ENCODE measurements around the gene VRK1. TPM values are rescaled to one million over a fixed set of nuclear protein-coding genes. Genes with fewer than 3 reads are reported as not detected.

VRK1 gene
- total and polyA plus RNA-seq, 2 of the 4 experiments (the other 2 are of a cell fraction) = 14.2 to 19.9 TPM

DNA sequence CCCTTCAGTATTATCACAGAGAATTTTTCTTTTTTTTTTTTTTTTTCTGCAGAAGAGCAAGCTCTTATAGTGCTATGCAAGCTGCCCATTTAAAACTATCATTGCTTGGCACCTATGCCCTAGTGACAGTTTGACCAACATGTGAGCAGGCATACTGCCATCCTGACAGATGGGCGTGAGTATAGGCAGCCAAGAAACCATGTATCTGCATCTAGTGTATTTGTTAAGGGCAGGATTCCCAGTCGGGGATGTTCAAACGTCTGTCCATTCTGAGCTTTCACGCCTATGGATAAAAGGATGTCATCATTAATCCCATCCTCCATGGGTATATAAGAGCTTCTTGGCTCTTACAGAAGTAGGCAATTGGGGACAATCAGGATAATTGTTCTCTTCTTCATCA, 8.8 kb downstream of the VRK1 start:
- Histone ChIP-seq H3K4me3 (ENCODE audit: insufficient read depth, low read depth, low read length) (no peak overlapping the region), H3K27me3 (ENCODE audit: control insufficient read depth, insufficient read depth, low read length) (no peaks in the 10 kb centered on the region), H2BK20ac (ENCODE audit: low read depth, low read length) (no peak overlapping the region), H2AK5ac (ENCODE audit: low read depth, low read length) (no peak overlapping the region), H3K23ac (ENCODE audit: low read depth, low read length) (no peak overlapping the region), H3K14ac (replicated peaks; ENCODE audit: low read depth, low read length) (no peak overlapping the region), H3K9ac (ENCODE audit: low read depth, low read length) (no peak overlapping the region), H2BK120ac (ENCODE audit: low read depth, low read length) (no peak overlapping the region), H3K18ac (ENCODE audit: low read depth, low read length) (no peak overlapping the region), H4K5ac (ENCODE audit: low read depth, low read length) (no peak overlapping the region; the same call in 1 of the 2 replicates), H4K8ac (ENCODE audit: low read depth in 2 of 2, low read length in 2 of 2) (no peak overlapping the region), H2AK9ac (replicated peaks; ENCODE audit: low read depth, low read length, poor library complexity) (no peak overlapping the region), H3K56ac (ENCODE audit: extremely low read depth, insufficient read depth, low read length) (no peak overlapping the region), H3K4ac (ENCODE audit: low read depth, low read length) (no peak overlapping the region), H3K27ac (ENCODE audit: insufficient read depth, low read length) (no peak overlapping the region), H2BK5ac (ENCODE audit: low read depth, low read length, poor library complexity, severe bottlenecking) (no peak overlapping the region), H2AFZ (replicated peaks; ENCODE audit: low read length, poor library complexity) (no peak overlapping the region), H2BK15ac (ENCODE audit: low read depth, low read length) (no peak overlapping the region), H3K4me1 (ENCODE audit: control insufficient read depth, insufficient read depth, low read length) (peaks cover 3% of the 10 kb centered on the region; the same call in 1 of the 2 replicates), H4K20me1 (ENCODE audit: insufficient read depth, low read length) (no peaks in the 10 kb centered on the region), H3K79me1 (ENCODE audit: low read depth in 1 of 2, low read length in 2 of 2) (peaks cover 27 to 47% of the 10 kb centered on the region in 2 experiments), H3K9me3 (ENCODE audit: control insufficient read depth, insufficient read depth, low read length) (no peaks in the 10 kb centered on the region), H3K4me2 (ENCODE audit: low read depth, low read length) (no peak overlapping the region), H3K9me1 (ENCODE audit: insufficient read depth, low read length) (no peaks in the 10 kb centered on the region), H3K36me3 (ENCODE audit: control insufficient read depth, insufficient read depth, low read length) (no peaks in the 10 kb centered on the region), H4K91ac (ENCODE audit: insufficient read depth, low read depth, low read length) (no peak overlapping the region)
- TF ChIP-seq FOS (IDR thresholded peaks at IDR 0.05; ENCODE audit: low read depth, low read length) (no peak), BHLHE40 (IDR thresholded peaks at IDR 0.05; ENCODE audit: low read depth, low read length) (no peak), RAD21 (IDR thresholded peaks at IDR 0.05; ENCODE audit: low read length) (no peak), USF2 (IDR thresholded peaks at IDR 0.05; ENCODE audit: low read depth, low read length) (no peak), CEBPB (IDR thresholded peaks at IDR 0.05; ENCODE audit: low read depth, low read length) (no peak), POLR2A (IDR thresholded peaks at IDR 0.05; ENCODE audit: low read depth, low read length) (no peak), SMC3 (IDR thresholded peaks at IDR 0.05; ENCODE audit: low read depth, low read length) (no peak), MAFK (IDR thresholded peaks at IDR 0.05; ENCODE audit: low read depth, low read length) (no peak)
- POLR2A ChIA-PET (ENCODE audit: unreplicated experiment) = no interaction called here
- ATAC-seq (ENCODE audit: low read depth) = no peak
- dilution Hi-C loops (cut with HindIII; ENCODE audit: low sequenced_read_pairs, unreplicated experiment) = no loop called here
- CTCF ChIA-PET = interaction anchor here (1.0 kb wide), 1 partner anchor 46 kb away, joined by 4 read pairs; no protein-coding TSS in a partner anchor
- intact Hi-C loops (cut with micrococcal nuclease) = loop anchor here (2.0 kb wide), 1 partner anchor 47 kb away; no protein-coding TSS in a partner anchor
- no peak for DNase-seq
- in situ Hi-C loops (cut with MboI; ENCODE audit: low sequenced_read_pairs) = no loop called here
- no CpG with 5 or more reads among the region's 4 CpGs for WGBS, 2 experiments (ENCODE audit: extremely low coverage in 2 of 2, insufficient read length in 1 of 2)
- no TSS peak for BruUV-seq (replicated peaks)
